Measurements from ENCODE around the gene CFAP65.
A peak's percentile ranks its signal among the peaks of the same experiment; 100 is the strongest.

Gene CFAP65

DNA sequence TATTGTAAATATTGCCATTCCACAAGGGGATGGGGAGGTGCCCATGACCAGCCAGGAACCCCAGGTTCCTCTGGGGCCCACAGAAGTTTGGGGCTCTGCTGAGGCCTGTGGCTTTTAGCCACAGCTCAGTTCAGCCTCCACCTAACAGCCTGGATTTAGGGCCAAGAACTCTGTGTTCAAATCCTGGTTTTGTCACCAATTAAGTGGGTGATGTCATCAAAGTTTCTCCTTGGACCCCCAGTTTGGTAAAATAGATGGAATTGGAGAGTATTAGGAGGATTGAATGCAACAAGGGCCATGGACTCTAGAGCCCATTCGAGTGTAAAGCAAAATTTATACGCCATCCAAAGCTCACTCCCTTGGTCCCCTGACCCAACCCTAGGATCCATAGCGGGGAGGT, 53.2 kb downstream of the CFAP65 start:
- Histone ChIP-seq H3K4me3 (ENCODE audit: low read depth, low read length) (no peak overlapping the region), H3K23ac (ENCODE audit: low read length) (no peak overlapping the region), H3K4me2 (ENCODE audit: low read length) (no peak overlapping the region), H2BK5ac (ENCODE audit: low read depth, low read length, poor library complexity) (no peak overlapping the region), H3K79me2 (ENCODE audit: control insufficient read depth, insufficient read depth, low read length, poor library complexity) (no peaks in the 10 kb centered on the region), H3K4ac (ENCODE audit: low read depth, low read length) (no peak overlapping the region), H3K4me1 (ENCODE audit: control insufficient read depth in 1 of 2, insufficient read depth in 2 of 2, low read length in 2 of 2) (peaks cover under 1% of the 10 kb centered on the region in 2 experiments), H3K14ac (ENCODE audit: low read length) (no peak overlapping the region), H3K9me3 (ENCODE audit: insufficient read depth, low read depth, low read length) (peaks cover 14% of the 10 kb centered on the region), H3K79me1 (ENCODE audit: low read length) (no peaks in the 10 kb centered on the region), H4K91ac (ENCODE audit: low read depth, low read length) (no peak overlapping the region), H4K12ac (ENCODE audit: low read depth, low read length) (no peak overlapping the region), H3K27ac (ENCODE audit: low read depth, low read length) (no peak overlapping the region), H3K36me3 (ENCODE audit: control insufficient read depth in 1 of 2, insufficient read depth in 2 of 2, low read length in 2 of 2) (no peaks in the 10 kb centered on the region), H4K8ac (ENCODE audit: low read depth, low read length) (no peak overlapping the region), H2AFZ (ENCODE audit: insufficient read depth, low read length, poor library complexity) (no peak overlapping the region), H3K27me3 (ENCODE audit: insufficient read depth, low read length) (peaks cover 92% of the 10 kb centered on the region), H3K9ac (ENCODE audit: low read length) (no peak overlapping the region), H3K18ac (ENCODE audit: low read length) (no peak overlapping the region), H2BK12ac (ENCODE audit: low read length) (no peak overlapping the region), H2BK120ac (ENCODE audit: insufficient read depth, low read length, poor library complexity) (no peak overlapping the region), H2AK5ac (ENCODE audit: low read length) (no peak overlapping the region)
- DNase-seq = no peak
- WGBS (ENCODE audit: extremely low coverage, insufficient coverage, insufficient read length) = no CpG with 5 or more reads among the region's 3 CpGs

DNA sequence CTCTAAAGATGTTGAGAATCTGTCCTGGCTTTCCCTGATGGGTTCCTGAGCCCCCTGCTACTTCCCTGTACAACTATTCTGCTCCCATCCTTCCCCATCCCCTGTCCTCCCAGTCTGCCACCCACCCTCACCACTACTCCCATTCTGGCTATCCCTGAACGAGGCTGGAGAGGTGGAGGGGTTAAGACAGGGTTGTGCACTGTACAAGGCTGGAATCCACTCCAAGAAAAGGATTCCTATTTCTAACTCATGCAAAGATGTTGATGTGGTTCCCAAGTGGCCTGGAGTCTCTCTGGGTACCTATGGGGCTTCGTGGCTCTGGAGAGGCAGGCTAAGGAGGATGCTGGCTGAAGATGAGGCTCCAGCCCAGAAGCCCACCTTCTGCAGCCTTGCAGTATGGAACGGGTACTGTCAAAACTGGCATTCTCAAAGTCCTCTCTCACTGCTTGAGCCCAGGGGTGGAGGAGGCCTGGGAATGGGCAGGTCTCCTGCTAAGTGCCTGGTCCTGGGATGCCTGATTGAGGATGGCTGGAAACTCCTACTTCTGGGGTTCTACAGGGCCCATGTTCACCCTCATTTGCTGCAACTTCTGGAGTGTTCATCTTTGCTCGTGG, 55.1 kb downstream of the CFAP65 start:
- H3K4me3 ChIP-seq (ENCODE audit: low read depth, low read length) = no peak overlapping the region
- no peak overlapping the region for H3K14ac ChIP-seq (ENCODE audit: low read length)
- no peak overlapping the region for H4K8ac ChIP-seq (ENCODE audit: low read depth, low read length)
- no peak overlapping the region for H3K27ac ChIP-seq (ENCODE audit: low read depth, low read length)
- no peak overlapping the region for H2AK5ac ChIP-seq (ENCODE audit: low read length)
- H2AFZ ChIP-seq (ENCODE audit: insufficient read depth, low read length, poor library complexity) = no peak overlapping the region
- H4K12ac ChIP-seq (ENCODE audit: low read depth, low read length) = no peak overlapping the region
- H4K91ac ChIP-seq (ENCODE audit: low read depth, low read length) = no peak overlapping the region
- H3K23ac ChIP-seq (ENCODE audit: low read length) = no peak overlapping the region
- H2BK120ac ChIP-seq (ENCODE audit: insufficient read depth, low read length, poor library complexity) = no peak overlapping the region
- no peak overlapping the region for H3K4ac ChIP-seq (ENCODE audit: low read depth, low read length)
- no peak overlapping the region for H2BK5ac ChIP-seq (ENCODE audit: low read depth, low read length, poor library complexity)
- WGBS (ENCODE audit: extremely low coverage, insufficient coverage, insufficient read length) = no CpG with 5 or more reads among the region's 4 CpGs
- H3K27me3 ChIP-seq (ENCODE audit: insufficient read depth, low read length) = peaks cover 92% of the 10 kb centered on the region
- H3K79me1 ChIP-seq (ENCODE audit: low read length) = no peaks in the 10 kb centered on the region
- peaks cover 0 to 2% of the 10 kb centered on the region in 2 experiments for H3K4me1 ChIP-seq (ENCODE audit: control insufficient read depth in 1 of 2, insufficient read depth in 2 of 2, low read length in 2 of 2)
- H3K79me2 ChIP-seq (ENCODE audit: control insufficient read depth, insufficient read depth, low read length, poor library complexity) = no peaks in the 10 kb centered on the region
- no peak overlapping the region for H3K18ac ChIP-seq (ENCODE audit: low read length)
- DNase-seq = no peak
- no peak overlapping the region for H3K9ac ChIP-seq (ENCODE audit: low read length)
- no peak overlapping the region for H2BK12ac ChIP-seq (ENCODE audit: low read length)
- peaks cover 7% of the 10 kb centered on the region for H3K9me3 ChIP-seq (ENCODE audit: insufficient read depth, low read depth, low read length)
- H3K36me3 ChIP-seq (ENCODE audit: control insufficient read depth in 1 of 2, insufficient read depth in 2 of 2, low read length in 2 of 2) = no peaks in the 10 kb centered on the region
- no peak overlapping the region for H3K4me2 ChIP-seq (ENCODE audit: low read length)

DNA sequence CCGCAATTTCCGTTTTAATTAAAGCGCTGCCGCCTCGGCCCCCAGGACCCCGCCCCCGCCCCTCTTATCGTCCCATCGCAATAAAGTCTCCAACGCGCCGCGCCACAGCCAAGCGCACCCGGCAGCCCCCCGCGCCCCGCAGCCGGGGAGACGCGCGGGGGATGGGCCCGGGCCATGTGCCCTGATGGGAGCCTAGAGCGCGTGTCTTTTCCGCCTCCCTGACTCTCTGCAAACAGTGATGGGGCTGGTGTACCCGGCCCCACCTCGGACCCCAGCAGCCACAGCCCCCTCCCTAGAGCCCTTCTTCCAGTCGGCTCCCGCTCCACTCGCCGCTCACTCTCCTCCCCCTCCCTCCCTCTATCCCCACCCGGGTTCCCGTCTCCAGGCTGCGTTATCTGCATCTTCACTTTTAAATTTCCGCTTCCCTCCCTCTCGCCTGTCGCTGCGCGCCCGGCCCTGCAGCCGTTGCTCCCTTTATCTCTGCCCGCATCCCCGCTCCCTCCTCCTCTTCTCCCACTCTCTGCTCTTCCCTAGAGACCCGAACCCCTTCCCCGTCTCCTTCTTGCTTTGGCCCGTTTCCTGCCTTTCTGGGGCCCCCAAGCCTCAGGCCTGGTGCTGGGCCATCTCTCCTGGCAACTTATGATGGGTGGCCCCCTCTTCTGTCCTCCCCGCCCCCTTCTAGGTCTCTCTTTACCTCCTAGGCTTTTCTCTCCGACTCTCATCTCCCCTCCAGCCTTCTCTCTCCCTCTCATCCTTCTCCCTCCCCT, 55.8 kb downstream of the CFAP65 start:
- Histone ChIP-seq H3K14ac (ENCODE audit: low read length) (no peak overlapping the region), H3K23ac (ENCODE audit: low read length) (no peak overlapping the region), H2AFZ (ENCODE audit: insufficient read depth, low read length, poor library complexity) (no peak overlapping the region), H2BK5ac (ENCODE audit: low read depth, low read length, poor library complexity) (no peak overlapping the region), H4K91ac (ENCODE audit: low read depth, low read length) (no peak overlapping the region), H3K4me2 (ENCODE audit: low read length) (no peak overlapping the region), H3K4me1 (ENCODE audit: control insufficient read depth in 1 of 2, insufficient read depth in 2 of 2, low read length in 2 of 2) (peaks cover 0 to 2% of the 10 kb centered on the region in 2 experiments), H3K9ac (ENCODE audit: low read length) (no peak overlapping the region), H3K18ac (ENCODE audit: low read length) (no peak overlapping the region), H3K36me3 (ENCODE audit: control insufficient read depth in 1 of 2, insufficient read depth in 2 of 2, low read length in 2 of 2) (no peaks in the 10 kb centered on the region), H2BK12ac (ENCODE audit: low read length) (no peak overlapping the region), H3K4me3 (ENCODE audit: low read depth, low read length) (no peak overlapping the region), H3K79me2 (ENCODE audit: control insufficient read depth, insufficient read depth, low read length, poor library complexity) (no peaks in the 10 kb centered on the region), H3K9me3 (ENCODE audit: insufficient read depth, low read depth, low read length) (peaks cover 3% of the 10 kb centered on the region), H3K27ac (ENCODE audit: low read depth, low read length) (no peak overlapping the region), H2BK120ac (ENCODE audit: insufficient read depth, low read length, poor library complexity) (no peak overlapping the region), H4K8ac (ENCODE audit: low read depth, low read length) (no peak overlapping the region), H2AK5ac (ENCODE audit: low read length) (no peak overlapping the region), H4K12ac (ENCODE audit: low read depth, low read length) (no peak overlapping the region), H3K79me1 (ENCODE audit: low read length) (no peaks in the 10 kb centered on the region), H3K4ac (ENCODE audit: low read depth, low read length) (no peak overlapping the region), H3K27me3 (ENCODE audit: insufficient read depth, low read length) (peaks cover 91% of the 10 kb centered on the region)
- no CpG with 5 or more reads among the region's 49 CpGs for WGBS (ENCODE audit: extremely low coverage, insufficient coverage, insufficient read length)
- DNase-seq = no peak

DNA sequence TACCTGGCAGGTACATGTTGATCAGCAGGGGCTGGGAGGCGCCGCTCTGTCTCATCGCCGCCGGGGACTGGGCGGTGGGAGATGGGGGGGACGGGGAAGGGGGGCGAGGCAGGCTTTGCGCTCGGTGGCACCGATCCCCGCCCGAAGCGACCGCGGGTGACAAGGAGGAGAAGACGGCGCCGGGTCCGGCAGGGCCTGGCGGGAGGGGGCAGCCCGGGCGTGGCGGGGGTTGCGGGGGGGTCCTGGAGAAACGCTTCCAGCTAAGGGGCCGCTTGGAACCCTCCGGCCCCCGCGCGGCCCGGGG, 56.3 kb downstream of the CFAP65 start, which contains the start of gene FEV:
Gene FEV, minus strand, starts transcription at position 164 of the 304 bp plus-strand sequence. Its CDS starts 109 bp downstream, at position 55.
- Histone ChIP-seq H3K36me3 (ENCODE audit: control insufficient read depth in 1 of 2, insufficient read depth in 2 of 2, low read length in 2 of 2) (no peaks in the 10 kb centered on the region), H3K4me1 (ENCODE audit: control insufficient read depth in 1 of 2, insufficient read depth in 2 of 2, low read length in 2 of 2) (peaks cover 0 to 2% of the 10 kb centered on the region in 2 experiments), H3K9me3 (ENCODE audit: insufficient read depth, low read depth, low read length) (peaks cover 3% of the 10 kb centered on the region), H4K8ac (ENCODE audit: low read depth, low read length) (no peak within 1 kb of the TSS), H3K18ac (ENCODE audit: low read length) (no peak within 1 kb of the TSS), H3K14ac (ENCODE audit: low read length) (no peak within 1 kb of the TSS), H2BK12ac (ENCODE audit: low read length) (no peak within 1 kb of the TSS), H3K79me2 (ENCODE audit: control insufficient read depth, insufficient read depth, low read length, poor library complexity) (no peaks in the 10 kb centered on the region), H3K79me1 (ENCODE audit: low read length) (no peaks in the 10 kb centered on the region), H3K4me2 (ENCODE audit: low read length) (peak within 1 kb of the TSS; percentile 14), H4K12ac (ENCODE audit: low read depth, low read length) (no peak within 1 kb of the TSS), H3K23ac (ENCODE audit: low read length) (no peak within 1 kb of the TSS), H2AK5ac (ENCODE audit: low read length) (no peak within 1 kb of the TSS), H4K91ac (ENCODE audit: low read depth, low read length) (no peak within 1 kb of the TSS), H2BK120ac (ENCODE audit: insufficient read depth, low read length, poor library complexity) (no peak within 1 kb of the TSS), H3K9ac (ENCODE audit: low read length) (no peak within 1 kb of the TSS), H2BK5ac (ENCODE audit: low read depth, low read length, poor library complexity) (no peak within 1 kb of the TSS), H3K4me3 (ENCODE audit: low read depth, low read length) (no peak within 1 kb of the TSS), H3K4ac (ENCODE audit: low read depth, low read length) (no peak within 1 kb of the TSS), H3K27me3 (ENCODE audit: insufficient read depth, low read length) (peaks cover 85% of the 10 kb centered on the region), H3K27ac (ENCODE audit: low read depth, low read length) (no peak within 1 kb of the TSS), H2AFZ (ENCODE audit: insufficient read depth, low read length, poor library complexity) (no peak within 1 kb of the TSS)
- no CpG with 5 or more reads among the region's 32 CpGs for WGBS (ENCODE audit: extremely low coverage, insufficient coverage, insufficient read length)
- DNase-seq = no peak

All from trophoblast cell (in vitro differentiated cells and primary cell).